Measurements from ENCODE around the gene ITGA8. TPM values are rescaled to one million over a fixed set of nuclear protein-coding genes. Genes with fewer than 3 reads are reported as not detected.

ITGA8 gene
- total RNA-seq, 1 donor from 2014 or later, result 15.5 TPM

GRCh38 chr10:15759265-15759664 lies 39.5 kb upstream of the ITGA8 start:
- H3K27ac ChIP-seq, result no peak overlapping the region
- no peak for DNase-seq (ENCODE audit: extremely low spot score in 2 of 2)
- no peaks in the 10 kb centered on the region for H3K27me3 ChIP-seq
- TF ChIP-seq CTCF (IDR thresholded peaks at IDR 0.05) (no peak), POLR2A (IDR thresholded peaks at IDR 0.05) (no peak), POLR2AphosphoS5 (IDR thresholded peaks at IDR 0.05; ENCODE audit: insufficient read depth in 1 of 2, low read depth in 1 of 2) (no peak)
- intact Hi-C loops (cut with DNase I), result no loop called here
- H3K4me3 ChIP-seq, result no peak overlapping the region
- no peaks in the 10 kb centered on the region for H3K9me3 ChIP-seq
- no peaks in the 10 kb centered on the region for H3K4me1 ChIP-seq
- H3K36me3 ChIP-seq, result no peaks in the 10 kb centered on the region

GRCh38 chr10:15758618-15759017 lies 38.9 kb upstream of the ITGA8 start:
- DNase-seq (ENCODE audit: extremely low spot score in 2 of 2), result no peak
- Histone ChIP-seq H3K36me3 (no peaks in the 10 kb centered on the region), H3K27ac (no peak overlapping the region), H3K4me1 (no peaks in the 10 kb centered on the region), H3K4me3 (no peak overlapping the region), H3K9me3 (no peaks in the 10 kb centered on the region), H3K27me3 (no peaks in the 10 kb centered on the region)
- TF ChIP-seq CTCF (IDR thresholded peaks at IDR 0.05) (no peak), POLR2AphosphoS5 (IDR thresholded peaks at IDR 0.05; ENCODE audit: insufficient read depth in 1 of 2, low read depth in 1 of 2) (no peak), POLR2A (IDR thresholded peaks at IDR 0.05) (no peak)
- intact Hi-C loops (cut with DNase I), result no loop called here

- no peaks in the 10 kb centered on the region for H3K9me3 ChIP-seq
- intact Hi-C loops (cut with DNase I), result no loop called here
- TF ChIP-seq POLR2AphosphoS5 (IDR thresholded peaks at IDR 0.05; ENCODE audit: insufficient read depth in 1 of 2, low read depth in 1 of 2) (no peak), CTCF (IDR thresholded peaks at IDR 0.05) (no peak), POLR2A (IDR thresholded peaks at IDR 0.05) (no peak)
- no peak overlapping the region for H3K4me3 ChIP-seq
- H3K27me3 ChIP-seq, result no peaks in the 10 kb centered on the region
- H3K36me3 ChIP-seq, result no peaks in the 10 kb centered on the region
- no peaks in the 10 kb centered on the region for H3K4me1 ChIP-seq
- H3K27ac ChIP-seq, result no peak overlapping the region
- DNase-seq (ENCODE audit: extremely low spot score in 2 of 2), result no peak
Measured at GRCh38 chr10:15754937-15755336, 35.2 kb upstream of the ITGA8 start.

GRCh38 chr10:15751046-15751445 lies 31.3 kb upstream of the ITGA8 start:
- no peaks in the 10 kb centered on the region for H3K27me3 ChIP-seq
- no peaks in the 10 kb centered on the region for H3K9me3 ChIP-seq
- no peak overlapping the region for H3K4me3 ChIP-seq
- H3K27ac ChIP-seq, result no peak overlapping the region
- no peaks in the 10 kb centered on the region for H3K36me3 ChIP-seq
- TF ChIP-seq CTCF (IDR thresholded peaks at IDR 0.05) (no peak), POLR2A (IDR thresholded peaks at IDR 0.05) (no peak), POLR2AphosphoS5 (IDR thresholded peaks at IDR 0.05; ENCODE audit: insufficient read depth in 1 of 2, low read depth in 1 of 2) (no peak)
- DNase-seq (ENCODE audit: extremely low spot score in 2 of 2), result no peak
- H3K4me1 ChIP-seq, result no peaks in the 10 kb centered on the region
- intact Hi-C loops (cut with DNase I), result no loop called here

- Histone ChIP-seq H3K36me3 (no peaks in the 10 kb centered on the region), H3K4me3 (no peak overlapping the region), H3K27me3 (no peaks in the 10 kb centered on the region), H3K27ac (no peak overlapping the region), H3K4me1 (no peaks in the 10 kb centered on the region), H3K9me3 (no peaks in the 10 kb centered on the region)
- intact Hi-C loops (cut with DNase I), result no loop called here
- no peak for TF ChIP-seq POLR2A (IDR thresholded peaks at IDR 0.05)
- no peak for DNase-seq (ENCODE audit: extremely low spot score in 2 of 2)
Measured at GRCh38 chr10:15748126-15748525, 28.4 kb upstream of the ITGA8 start.

- TF ChIP-seq POLR2A (IDR thresholded peaks at IDR 0.05) (no peak), CTCF (IDR thresholded peaks at IDR 0.05) (no peak), POLR2AphosphoS5 (IDR thresholded peaks at IDR 0.05; ENCODE audit: insufficient read depth in 1 of 2, low read depth in 1 of 2) (no peak)
- no peaks in the 10 kb centered on the region for H3K9me3 ChIP-seq
- H3K27ac ChIP-seq, result no peak overlapping the region
- H3K4me1 ChIP-seq, result no peaks in the 10 kb centered on the region
- no peaks in the 10 kb centered on the region for H3K27me3 ChIP-seq
- no peaks in the 10 kb centered on the region for H3K36me3 ChIP-seq
- intact Hi-C loops (cut with DNase I), result no loop called here
- no peak for DNase-seq (ENCODE audit: extremely low spot score in 2 of 2)
- H3K4me3 ChIP-seq, result no peak overlapping the region
Measured at GRCh38 chr10:15747632-15748031, 27.9 kb upstream of the ITGA8 start.
